ENCODE results near the gene ABCB9.

The ABCB9 gene

DNA sequence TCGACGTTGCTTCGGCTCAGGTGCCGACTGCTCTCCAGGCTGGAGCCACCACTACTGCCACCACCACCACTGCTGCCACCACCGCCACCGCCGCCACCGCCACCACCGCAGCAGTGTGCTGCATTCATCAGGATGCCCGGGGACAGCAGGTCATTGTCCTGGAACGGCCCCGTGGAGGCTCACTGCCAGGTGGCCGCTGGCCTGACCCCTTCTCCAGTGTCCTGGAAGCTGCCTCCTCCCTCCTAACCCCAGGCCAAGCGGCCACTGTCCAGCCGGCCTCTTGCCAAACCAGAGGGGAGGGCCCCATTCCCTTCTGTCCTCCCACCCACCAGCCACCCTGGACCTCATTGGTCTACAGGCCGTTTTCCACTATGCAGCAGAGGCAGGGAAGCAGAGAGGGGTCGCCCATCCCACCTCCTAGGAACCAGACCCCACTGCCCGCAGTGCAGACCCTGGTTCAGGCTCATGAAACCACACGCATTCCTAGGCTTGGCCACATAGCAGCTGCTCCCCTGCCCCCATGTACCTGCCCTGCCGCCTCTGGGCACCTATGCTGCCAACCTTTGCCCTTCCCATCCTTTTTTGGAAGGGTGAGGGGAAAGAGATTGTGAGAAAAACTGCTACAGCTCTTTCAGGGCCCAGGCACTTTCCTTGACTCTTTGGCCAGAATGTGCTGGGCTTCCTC lies 29.4 kb upstream of the ABCB9 start:
- no peak for DNase-seq

DNA sequence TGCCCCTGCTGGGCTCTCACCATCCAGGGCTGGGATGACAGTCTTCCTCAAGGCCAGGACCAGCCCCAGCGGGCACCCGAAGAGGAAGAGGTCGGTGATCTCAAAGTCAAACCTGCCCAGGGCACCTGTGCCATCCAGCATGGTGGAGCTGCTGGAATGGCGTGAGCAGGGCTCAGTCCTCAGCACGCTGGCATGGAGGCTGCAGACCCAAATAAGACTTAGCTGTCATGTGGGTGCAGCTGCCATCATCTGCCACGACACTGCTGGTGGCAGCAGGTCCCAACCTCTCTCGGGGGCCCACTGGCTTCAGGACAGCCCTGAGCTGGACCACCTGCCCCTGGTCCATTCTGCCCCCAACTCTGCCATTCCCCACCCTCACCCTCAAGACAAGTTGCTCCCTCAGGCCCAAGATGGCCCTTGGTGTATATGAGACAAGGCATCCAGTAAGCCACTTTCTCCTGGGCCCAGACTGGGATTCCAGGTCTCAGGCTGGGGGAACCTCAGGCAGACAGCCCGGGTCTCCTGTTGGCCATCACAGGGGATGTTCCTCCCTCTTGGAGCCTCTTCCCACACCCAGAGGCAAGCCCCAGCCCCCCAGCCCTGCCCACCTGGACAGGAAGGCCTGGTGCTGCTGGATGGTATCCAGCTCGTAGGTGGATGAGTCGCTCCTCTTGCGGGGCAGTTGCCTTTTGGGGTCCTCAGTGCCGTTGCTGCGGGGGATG lies 28.7 kb upstream of the ABCB9 start:
- no peak for DNase-seq

DNA sequence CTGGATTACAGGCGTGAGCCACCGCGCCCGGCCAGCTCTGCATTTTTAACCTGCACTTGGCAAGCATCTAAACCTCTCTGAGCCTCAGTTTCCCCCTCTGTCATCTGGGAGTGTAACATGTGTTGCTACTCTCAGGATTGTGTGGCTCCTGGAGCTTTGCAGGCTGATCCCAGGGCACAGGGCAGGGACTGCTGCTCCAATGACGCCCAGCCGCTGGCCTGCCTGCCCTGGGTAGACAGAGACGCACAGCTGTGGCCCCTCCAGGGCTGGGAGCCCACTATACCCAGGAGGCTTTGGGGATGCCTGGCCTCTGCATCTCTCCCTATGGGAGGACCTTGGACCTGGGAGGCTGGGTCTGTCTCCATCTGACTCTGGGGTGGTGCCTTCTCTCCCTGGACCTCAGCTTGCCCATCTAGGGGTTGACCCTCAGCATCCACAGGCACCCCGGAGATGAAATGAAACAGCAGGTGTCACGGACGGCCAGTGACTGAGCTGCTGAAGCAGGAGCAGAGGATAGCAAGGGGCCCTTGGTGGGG lies 27.9 kb upstream of the ABCB9 start:
- no peak for DNase-seq

DNA sequence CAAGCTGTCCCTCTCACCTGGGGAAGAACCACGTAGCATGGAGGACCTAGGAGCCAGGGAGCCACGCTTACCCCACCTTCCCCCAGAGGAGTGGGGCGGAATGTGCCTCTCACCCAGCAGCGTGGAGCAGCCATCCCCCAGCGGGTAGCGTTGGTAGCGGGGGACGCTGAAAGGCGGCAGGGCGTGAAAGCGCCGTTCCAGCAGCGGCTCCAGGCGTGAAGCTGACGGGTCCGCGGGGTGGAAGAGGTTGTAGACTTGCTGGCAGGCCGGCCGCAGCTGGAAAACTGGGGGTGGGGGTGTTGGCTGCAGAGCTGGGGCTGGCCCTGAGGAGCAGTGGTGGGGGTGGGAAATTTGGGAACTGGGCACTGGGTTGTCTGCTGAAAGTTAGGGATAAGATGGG lies 26.1 kb upstream of the ABCB9 start:
- DNase-seq: no peak

DNA sequence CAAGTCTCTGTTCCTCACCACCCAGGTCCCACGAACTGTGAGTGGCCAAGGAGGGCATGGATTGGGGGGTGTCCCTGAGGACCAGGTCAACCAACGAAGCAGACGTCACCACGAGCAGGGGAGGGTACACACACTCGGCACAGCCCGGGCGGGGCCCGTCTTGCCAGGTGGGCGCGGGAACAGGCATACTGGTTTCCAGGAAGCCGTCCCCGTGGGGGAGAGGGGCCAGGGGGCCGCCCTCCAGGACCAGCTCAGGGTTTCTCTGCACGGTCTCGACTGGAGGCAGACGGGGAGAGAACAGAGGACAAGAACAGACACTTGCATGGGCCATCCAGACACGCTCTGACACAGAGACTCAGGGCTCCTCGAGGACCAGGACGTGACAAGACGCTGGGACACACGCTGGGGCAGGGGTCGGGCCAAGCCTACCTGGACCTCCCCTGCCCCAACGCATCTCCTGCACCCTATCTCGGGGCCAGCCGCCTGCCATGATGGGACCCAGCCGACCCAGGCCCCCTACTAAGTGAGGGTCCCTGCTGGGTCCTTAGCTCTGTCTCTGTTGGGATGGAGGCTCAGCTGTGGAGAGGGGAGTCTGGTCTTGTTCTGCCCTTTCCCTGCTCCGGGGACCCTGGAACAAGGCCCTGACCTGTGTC lies 25.5 kb upstream of the ABCB9 start:
- DNase-seq: no peak

DNA sequence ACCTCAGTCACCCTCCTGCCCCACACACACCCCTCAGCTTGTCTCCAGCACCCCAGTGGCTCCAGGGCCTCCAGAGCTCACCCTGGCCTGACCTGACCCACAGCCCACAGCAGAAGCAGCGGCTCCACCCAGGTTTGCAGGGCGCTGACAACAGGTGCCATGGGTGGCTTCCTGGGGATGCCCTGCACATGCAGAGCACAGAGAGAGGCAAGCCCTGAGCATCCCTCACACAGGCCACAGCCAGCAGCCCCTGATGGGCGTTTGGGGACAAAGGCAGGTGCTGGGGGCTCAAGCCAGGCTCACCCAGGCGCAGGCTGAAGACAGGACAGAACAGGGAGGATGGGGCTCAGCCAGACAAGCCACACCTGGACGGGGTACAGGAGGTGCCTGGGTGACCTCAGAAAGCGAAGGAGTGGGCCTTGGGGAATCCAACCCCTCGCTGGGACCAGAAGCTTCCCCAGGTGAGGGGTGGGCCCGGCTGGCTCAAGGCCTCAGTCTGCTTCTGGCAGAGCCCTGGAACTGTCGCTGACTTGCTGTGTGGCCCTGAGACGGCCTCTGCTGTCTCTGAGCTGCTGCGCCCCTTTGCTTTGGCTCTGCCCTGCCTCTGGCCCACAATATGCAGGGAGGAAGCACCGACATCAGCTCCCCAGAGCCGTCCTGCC lies 24.8 kb upstream of the ABCB9 start:
- DNase-seq: no peak

DNA sequence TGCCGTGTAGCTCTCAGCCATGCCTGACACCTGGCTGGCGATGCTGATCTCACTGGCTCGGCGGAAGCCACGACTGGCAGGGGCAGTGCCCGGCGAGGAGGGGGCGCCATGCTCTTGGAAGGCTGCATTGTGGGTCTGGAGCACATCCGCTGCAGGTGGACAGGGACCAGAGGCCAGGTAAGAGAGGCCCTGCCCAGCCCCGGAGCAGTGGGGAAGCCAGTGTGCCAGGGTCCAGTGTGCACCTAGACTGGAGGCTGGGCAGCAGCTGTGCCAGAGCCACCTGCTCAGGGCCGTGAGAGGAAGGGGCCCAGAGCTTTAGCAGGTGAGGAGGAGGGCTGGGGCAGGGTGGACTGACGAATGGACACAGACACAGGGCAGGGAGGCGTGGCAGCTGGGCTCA lies 24.3 kb upstream of the ABCB9 start:
- DNase-seq: no peak

DNA sequence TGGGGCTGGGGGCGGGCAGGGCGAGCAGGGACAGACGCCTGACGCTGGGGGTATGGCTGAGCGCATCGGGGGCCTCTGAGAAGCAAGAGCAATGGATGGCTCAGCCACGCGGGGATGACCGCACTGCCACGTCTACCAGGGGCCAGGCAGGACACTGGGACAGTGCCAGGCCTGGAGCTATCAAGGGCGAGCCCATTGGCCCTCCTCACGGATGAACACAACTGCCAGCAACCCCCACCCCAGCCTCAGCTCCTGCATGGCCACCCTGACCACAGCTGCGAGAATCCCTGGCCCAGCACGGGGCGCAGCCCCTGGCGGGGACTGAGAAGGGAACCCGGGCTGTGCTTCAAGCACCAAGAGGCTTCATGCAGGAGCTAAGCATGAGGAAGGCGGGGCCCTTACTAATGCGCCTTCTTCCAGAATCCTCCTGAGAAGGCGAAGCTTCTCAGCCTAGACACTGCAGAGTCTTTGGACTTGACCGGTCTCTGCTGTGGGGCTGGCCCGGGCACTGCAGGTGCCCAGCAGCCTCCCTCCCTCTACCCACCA lies 23.7 kb upstream of the ABCB9 start:
- DNase-seq: no peak

DNA sequence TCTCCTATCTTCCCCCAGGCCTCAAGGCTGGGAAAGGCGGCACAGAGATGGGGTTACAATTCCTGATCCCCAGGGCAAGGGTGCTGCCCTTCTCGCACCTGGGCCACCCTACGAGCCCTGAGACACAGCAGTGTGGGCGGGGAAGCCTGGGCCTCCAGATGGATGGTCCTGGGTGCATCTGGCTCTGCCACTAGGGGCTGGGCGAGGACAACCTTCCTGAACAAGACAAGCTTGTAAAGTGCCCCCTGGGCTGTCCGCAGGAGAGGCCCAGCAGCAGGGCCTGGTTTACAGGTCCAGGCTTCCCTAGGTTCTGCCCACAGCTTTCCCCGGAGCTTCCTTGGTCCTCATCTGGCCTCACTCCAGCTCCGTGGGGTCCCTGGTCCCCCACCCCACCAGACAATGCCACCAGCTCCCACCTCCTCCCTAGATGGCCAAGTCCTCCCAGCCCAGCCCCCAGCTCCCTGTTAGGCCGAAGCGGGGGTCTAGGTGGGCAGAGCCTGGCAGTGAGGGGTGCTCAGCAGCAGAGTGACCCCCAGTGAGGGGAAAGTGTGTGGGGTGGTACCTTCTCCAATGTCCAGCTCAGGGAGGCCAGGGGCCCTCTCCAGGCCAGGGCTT lies 23.1 kb upstream of the ABCB9 start:
- DNase-seq: no peak

DNA sequence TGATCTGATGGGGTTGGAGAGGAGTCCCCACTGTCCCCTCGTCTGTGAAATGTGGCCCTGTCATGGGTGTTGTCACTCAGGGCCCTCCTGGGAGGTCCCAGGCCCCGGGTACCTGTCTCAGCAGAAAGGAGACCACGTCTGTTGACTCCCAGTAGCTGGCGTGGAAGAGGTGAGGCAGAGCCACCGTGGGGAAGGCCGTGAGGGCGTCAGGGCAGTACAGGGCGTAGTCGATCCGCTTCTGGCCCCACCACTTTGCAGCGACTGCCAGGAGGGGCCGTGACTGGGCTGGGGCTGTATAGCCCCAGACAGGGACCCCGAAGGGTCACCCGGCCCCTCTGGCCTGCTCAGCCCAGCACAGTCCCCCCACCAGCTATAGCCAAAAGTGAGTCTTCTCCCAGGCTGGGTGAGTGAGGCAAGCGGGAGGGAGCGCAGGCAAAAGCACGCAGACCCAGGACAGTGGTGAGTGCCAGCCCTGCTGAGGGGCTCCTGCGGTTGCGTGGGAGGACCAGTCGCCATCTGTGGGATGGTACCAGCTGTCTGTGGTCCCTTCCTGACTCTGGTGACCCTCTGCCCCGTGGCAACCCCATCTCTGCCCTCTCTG lies 22.4 kb upstream of the ABCB9 start:
- no peak for DNase-seq

DNA sequence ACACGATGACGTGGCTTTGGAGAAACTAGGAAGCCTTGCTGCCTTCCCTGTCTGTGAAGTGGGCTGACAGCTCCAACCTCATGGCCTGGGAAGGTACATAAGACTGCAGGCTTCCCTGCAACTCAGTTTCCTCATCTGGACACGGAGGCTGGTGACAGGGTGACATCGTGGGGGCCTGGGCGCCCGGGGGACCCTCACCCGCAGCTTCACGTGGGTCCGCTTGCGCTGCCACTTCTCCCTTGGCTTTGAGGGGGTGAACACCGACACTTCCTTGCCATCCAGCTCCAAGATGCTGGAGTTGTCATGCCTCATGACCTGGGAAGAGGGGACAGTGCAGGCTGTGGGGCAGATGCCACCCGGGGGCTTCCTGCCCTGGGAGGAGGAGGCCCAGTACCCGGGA lies 21.8 kb upstream of the ABCB9 start:
- no peak for DNase-seq

DNA sequence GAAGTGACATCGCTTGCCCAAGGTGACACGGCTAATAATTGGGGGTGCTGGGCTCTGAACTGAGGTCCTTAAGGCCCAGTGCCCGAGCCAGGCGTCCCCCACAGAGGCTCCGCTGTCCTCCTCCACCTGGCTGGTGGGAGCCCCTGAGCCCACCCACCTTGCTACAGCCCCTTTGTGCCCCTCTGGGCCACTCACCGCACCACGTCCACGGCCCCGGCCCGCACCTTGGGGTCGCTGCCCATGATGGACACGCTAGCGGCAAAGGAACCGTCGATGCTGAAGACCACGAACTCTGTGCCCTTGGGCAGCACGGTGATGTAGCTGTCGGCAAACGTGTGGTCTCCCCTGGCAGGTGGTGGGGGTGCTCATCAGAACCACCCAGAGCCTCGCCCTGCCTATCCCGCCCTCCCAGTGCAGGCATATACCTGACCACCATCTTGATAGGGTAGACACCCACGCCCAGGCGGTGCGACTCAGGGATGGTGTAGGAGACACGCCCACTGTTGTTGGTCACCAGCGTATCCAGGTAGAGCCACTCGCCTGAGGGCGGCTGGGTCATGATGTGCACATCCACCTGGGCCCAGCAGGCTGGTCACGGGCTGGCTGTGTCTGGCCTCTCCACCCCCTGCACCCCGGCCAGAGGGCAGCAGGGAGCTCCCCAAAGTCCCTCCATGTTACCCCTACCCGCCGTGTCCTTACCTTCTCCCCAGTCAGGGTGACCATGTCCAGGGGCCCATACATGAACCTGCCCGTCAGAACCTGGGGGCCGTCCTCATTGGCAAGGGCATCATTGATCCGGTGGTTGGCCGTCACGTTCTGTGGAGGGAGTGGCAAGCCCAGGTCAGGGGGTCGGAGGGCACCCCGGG lies 21.1 kb upstream of the ABCB9 start:
- no peak for DNase-seq

DNA sequence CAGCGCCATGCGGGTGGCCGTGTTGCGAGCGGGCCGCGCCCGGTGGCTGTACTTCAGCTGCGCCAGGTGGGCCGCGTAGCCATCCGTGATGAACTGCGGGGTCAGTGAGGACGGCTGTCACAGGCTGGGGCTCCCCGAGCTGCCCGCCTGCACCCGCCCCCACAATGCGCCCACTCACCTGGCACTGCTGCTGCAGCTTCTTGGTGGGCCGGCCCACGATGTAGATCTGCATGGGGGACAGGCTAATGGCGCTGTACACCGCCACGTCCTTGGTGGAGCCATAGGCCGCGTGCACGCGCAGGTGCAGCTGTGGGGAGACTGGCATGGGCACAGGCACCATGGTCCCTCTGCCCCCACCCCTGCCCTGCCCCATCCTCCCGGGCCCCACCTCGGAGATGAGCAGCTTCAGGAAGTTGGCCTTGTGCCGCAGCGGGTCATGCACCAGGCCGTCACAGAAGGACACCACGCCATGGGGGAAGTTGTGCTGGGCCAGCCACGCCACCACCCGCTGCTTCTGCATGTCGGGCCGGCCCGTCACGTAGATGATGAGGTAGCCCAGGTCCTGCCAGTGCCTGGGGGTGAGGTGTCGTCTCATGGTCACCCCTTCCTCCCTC lies 20.1 kb upstream of the ABCB9 start:
- no peak for DNase-seq

DNA sequence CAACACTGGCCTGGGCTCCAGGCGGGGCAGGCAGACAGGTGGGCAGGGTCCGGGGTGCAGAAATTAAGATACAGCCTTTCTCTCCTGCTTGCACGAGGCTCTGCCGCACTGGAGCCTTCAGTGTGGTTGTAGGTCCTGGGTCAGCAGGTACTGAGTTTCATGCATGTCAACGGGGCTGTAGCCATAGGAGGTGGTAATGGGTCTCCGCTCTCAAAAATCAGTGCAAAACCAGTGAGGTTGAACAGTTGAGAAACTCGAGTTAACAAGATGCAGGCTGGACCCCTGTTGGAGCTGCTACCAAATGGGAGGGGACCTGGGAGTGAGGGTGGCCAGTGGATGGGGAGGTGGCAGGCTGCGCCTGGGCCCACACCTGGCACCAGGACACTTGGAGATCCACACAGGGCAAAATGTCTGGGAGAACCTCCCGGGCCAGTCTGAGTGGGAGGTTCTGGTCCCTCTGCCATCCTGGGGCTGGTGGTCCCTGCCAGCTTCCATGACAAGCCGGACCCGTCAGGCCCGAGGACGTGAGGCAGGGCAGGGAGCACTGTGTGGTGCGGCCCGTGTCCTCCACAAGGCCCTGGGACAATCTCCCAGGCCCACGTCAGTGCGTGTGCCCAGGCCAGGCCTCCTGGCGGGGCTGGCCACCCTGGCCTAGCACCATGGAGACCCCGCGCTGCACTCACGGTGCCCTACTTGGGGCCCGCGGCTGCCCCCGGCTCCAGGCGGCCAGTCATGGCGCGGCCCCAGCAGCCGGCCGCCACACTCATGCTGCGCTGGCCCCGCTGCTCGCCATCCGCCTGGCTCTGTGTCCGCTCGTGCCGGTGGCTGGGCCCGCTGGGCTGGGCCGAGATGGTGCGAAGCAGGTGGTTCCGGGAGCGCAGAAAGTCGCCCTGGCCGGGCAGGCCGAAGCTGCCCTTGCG lies 19.3 kb upstream of the ABCB9 start:
- DNase-seq: no peak

DNA sequence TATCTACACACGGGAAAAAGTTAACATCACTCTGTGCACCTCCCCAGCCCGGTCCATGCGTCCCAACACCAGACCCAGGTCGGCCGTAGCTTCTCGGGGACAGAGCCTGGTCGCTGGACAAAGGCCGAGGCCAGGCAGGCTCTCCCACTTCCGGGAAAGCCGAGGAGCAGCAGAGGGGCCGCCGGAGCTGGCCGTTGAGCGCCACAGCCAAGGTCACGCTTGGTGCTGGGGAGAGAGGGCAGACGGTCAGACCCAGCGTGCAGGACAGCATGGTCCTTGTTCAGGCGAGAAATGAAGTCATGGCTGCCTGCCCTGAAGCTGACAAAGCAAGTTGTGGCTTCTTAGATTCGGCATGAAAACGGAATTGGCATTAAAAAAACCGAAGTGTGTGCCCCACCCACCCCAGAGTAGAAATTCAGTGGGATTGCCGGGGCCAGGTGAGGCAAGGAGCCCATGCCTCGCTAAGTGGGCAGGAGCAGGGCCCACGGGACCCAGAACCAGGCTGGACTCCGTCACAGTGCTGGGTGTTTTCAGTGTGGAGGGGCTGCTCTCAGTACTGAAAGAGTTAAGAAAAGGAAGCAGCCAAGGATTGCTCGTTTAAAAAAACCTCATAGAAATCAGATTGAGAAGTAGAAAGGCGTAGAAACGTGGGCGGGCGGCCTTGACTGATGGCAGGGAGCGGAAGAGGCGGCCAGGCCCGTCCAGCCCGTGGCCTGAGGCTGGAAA lies 18.5 kb upstream of the ABCB9 start:
- DNase-seq: peak; percentile 69

DNA sequence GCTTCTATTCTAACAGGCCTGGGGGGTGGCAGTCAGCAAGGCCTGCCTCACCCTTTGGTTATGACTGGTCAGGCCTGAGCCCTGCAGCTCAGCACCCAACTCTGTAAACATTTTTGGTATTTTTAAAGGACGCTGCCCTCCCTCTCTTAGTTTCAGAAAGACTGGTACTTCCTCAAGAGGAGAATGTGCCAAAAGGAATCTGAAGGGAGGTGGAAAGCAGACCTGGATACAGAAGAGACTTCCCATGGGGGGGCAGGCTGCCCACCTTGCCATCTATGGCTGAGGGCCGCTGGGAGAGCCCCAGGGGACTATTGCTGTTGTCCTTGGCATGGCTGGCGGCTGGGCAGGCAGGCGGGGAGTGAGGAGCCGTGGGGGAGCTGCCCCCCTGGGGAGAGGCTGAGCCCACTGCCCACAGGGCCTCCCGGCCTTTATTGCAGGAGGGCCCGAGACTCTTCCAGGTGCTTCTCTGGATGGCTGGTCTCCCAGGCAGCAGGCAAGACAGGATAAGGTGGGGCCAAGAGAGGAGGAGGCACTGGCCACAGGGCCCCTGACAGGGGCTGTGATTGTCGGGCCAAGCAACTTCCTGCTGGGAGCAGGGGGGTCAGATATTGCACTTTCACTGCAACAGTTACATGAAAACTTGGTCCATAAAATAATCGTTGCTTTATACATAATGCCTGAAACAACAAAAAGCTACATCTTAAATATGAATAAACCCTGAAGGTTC lies 17.7 kb upstream of the ABCB9 start:
- DNase-seq: no peak

DNA sequence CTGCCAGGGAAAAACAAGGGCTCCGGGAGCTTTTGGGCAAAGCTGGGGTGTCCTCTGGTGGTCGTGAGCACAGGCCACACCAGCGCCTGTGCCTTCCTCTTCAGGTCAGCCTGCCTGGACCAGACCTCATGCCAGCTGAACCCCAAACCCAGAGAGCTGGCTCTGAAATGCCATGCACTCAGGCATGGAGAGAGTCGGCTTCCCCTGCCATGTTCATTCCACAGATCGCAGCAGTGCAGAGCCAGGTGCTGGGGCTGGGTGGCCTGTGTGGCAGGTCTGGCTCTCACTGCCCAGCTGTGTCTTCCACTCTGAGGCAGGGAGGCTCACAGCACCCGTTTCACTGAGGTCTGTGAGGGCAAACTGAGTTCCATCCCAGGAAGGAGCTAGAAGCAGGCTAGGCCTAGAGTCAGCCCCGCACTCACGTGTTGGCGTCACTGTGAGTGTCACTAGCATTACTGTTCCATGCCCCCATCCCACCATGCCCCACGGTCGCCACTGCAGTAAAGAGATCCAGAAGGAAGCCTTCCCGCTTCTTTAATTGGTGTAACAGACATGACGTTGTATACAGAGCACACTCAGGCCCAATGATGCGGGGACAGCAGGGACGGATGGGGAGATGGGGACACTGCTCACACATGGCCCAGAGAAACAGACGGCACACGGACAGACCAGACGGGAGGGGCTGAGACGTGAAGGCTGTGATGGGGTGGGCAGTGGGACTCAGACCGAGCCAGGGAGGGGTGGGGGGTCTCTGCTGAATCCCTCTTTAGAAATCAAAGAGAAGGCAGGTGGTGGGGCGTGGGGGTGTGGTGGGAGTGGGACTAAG lies 16.9 kb upstream of the ABCB9 start:
- DNase-seq: no peak

All from right kidney (tissue), 1 donor.